DMS79 (cell line): Measurements from ENCODE around the gene ABCG4.
"Not testable (repeated sequence)": the region's sequence is repeated elsewhere in the genome, so short reads cannot be mapped to it uniquely, and the experiment has no call there.

Experiments
- DNase-seq: peaks from one replicate; lab custom pipeline; 2025; lab: John Stamatoyannopoulos, UW

ABCG4 gene

GRCh38 chr11:119181677-119182412 lies 33.0 kb downstream of the ABCG4 start:
- no peak for DNase-seq

DNA sequence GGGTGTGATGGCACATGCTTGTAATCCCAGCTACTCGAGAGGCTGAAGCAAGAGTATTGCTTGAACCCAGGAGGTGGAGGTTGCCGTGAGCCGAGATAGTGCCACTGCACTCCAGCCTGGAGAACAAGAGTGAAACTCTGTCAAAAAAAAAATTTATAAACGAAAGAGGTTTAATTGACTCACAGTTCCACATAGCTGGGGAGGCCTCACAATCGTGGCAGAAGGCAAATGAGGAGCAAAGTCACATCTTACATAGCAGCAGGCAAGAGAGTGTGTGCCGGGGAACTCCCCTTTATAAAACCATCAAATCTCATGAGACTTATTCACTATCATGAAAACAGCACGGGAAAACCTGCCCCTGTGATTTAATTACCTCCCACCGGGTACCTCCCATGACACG lies 35.5 kb downstream of the ABCG4 start:
- not testable (repeated sequence) for DNase-seq

DNA sequence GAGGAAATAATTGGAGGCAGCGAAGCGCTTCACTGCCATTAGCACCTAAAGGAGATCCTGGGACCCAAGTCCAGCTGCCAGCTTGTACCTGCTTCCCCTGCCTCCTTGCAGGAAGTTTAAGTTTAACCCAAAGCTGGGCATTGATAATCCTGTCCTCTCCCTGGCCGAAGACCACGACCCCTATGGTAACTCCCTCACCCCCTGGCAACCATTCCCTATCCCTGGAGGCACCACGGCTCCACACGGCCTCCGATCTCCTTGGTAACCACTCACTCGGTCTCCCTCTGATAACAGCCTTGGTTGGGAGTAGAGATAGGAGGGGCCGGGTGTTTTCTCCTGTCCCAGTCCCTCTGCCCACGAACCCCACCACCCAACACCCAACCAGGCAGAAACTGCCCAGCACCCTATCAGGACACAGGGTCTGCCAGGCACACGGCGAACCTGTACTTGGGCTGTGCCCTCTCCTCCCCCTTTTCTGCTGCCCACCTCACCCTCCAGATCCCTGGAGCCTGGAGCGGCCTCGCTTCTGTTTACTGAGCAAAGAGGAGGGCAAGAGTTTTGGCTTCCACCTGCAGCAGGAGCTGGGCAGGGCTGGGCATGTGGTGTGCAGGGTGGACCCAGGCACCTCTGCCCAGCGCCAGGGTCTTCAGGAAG lies 37.3 kb downstream of the ABCG4 start:
- peak; percentile 47 for DNase-seq

DNA sequence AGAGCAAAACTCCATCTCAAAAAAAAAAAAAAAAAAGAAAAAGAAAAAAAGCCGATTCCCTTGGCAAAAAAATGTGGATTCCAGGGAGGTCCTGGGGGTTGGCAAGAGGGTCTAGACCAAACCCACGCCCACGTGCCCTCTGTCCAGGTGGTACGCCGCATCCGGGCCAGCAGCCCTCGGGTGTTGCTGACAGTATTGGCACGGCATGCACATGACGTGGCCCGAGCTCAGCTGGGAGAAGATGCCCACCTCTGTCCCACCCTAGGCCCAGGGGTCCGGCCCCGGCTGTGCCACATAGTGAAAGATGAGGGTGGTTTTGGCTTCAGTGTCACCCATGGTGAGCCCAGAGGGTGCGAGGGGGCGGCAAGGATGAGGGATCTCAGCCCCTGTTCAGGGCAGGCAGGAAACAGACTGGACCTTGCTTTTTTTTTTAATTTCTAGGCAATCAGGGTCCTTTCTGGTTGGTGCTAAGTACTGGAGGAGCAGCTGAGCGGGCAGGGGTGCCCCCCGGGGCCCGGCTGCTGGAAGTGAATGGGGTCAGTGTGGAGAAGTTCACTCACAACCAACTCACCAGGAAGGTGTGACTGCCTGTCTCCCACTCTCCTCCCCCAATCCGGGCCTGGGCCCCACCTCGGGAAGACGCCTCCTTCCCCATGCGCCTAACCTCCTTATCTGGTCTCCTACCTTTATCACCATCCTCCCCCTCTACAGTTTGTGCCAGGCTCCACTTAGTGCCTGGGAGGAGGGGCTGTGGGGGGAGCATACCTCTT lies 38.5 kb downstream of the ABCG4 start:
- no peak for DNase-seq

DNA sequence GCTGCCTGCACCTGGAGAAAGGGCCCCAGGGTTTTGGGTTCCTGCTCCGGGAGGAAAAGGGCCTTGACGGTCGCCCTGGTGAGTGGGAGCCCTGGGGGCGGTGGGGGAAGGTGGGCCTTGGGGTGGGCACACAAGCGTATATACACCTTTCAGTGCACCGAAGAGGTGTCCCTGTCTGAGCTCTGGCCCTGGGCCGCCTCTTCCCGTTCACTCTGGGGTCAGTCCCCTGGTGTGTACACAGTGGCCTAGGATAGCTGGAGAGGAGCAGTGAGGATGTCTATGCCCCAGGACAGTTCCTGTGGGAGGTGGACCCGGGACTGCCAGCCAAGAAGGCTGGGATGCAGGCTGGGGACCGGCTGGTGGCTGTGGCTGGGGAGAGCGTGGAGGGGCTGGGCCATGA lies 39.2 kb downstream of the ABCG4 start:
- no peak for DNase-seq

DNA sequence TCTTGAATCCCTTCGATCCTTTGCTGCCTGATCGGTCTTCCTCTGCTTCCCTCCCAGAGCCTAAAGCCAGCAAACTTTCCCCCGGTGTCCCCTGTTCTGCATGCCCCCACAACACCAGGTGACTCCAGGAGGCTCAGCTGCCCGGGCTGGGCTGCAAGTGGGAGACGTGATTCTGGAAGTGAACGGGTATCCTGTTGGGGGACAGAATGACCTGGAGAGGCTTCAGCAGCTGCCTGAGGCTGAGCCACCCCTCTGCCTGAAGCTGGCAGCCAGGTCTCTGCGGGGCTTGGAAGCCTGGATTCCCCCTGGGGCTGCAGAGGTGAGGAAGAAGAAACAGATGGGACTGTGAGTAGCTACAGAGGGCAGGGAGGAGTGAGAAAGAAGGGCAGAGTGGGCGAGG lies 40.0 kb downstream of the ABCG4 start:
- no peak for DNase-seq

DNA sequence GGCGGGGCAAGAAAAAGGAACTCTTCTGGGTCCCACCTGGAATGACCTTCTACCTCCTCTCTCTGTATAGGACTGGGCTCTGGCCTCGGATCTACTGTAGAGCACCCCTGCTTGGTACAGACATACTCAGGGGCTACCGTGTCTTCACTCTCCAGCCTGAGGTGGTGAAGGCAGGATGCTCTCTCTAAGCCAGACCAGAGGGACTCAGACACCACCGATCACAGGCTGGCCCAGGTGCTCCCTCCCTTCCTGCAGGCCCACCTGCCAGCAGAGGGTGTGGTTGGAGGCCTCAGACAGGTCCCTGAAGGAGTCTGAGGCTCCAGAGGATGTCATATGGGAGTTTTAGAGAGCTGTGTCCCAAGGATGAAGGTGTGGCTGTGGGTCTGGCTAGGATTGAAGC lies 40.5 kb downstream of the ABCG4 start:
- no peak for DNase-seq

- DNase-seq: no peak
Measured at GRCh38 chr11:119190531-119190930, 41.7 kb downstream of the ABCG4 start.

DNA sequence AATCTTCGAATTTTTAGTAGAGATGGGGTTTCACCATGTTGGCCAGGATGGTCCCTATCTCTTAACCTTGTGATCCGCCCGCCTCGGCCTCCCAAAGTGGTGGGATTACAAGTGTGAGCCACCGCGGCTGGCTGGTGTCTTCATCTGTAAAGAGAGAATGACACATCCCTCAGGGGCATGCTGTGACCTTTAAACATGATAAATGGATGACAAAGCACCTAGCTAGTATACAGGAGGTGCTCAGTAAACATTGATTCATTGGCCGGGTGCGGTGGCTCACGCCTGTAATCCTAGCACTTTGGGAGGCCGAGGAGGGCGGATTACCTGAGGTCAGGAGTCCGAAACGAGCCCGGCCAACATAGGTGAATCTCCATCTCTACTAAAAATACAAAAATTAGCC lies 42.4 kb downstream of the ABCG4 start:
- not testable (repeated sequence) for DNase-seq

- no peak for DNase-seq
Measured at GRCh38 chr11:119192111-119192510, 43.3 kb downstream of the ABCG4 start.

- DNase-seq: no peak
Measured at GRCh38 chr11:119193001-119193400, 44.1 kb downstream of the ABCG4 start.

GRCh38 chr11:119193626-119194025 lies 44.8 kb downstream of the ABCG4 start:
- DNase-seq: no peak

- no peak for DNase-seq
Measured at GRCh38 chr11:119194811-119195440, 46.1 kb downstream of the ABCG4 start.

DNA sequence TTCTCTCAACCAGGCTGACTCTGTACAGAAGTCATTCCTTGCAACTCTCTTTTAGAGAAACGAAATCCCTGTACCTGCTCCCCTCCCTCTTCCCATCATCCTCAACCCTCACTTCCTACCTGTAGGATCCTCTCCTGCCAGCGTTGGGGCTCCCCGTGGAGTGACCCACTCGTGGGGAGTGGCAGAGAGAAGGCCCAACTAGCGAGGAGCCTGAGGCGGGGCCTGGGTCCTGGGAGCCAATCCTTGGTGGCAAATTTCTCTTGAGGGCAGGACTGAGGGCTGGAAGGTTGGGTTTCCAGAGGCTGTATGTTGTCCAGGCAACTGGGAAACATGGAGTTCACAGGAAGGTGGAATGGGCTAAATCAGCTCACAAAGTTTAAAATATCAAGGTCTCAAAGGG lies 46.8 kb downstream of the ABCG4 start:
- DNase-seq: no peak

GRCh38 chr11:119196833-119197483 lies 48.1 kb downstream of the ABCG4 start:
- DNase-seq: peak; percentile 59

DNA sequence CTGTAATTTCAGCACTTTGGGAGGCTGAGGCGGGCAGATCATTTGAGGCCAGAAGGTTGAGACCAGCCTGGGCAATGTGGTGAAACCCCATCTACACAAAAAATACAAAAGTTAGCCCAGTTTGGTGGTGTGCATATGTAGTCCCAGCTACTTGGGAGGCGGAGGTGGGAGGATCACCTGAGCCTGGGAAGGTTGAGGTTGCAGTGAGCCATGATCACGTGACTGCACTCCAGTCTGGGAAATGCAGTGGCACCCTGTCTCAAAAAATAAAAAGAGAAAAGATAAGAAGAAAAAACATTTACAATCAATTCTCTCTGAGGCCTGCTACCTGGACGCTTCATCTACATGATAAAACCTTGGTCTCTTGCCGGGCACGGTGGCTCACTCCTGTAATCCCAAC lies 50.1 kb downstream of the ABCG4 start:
- DNase-seq: no peak

DNA sequence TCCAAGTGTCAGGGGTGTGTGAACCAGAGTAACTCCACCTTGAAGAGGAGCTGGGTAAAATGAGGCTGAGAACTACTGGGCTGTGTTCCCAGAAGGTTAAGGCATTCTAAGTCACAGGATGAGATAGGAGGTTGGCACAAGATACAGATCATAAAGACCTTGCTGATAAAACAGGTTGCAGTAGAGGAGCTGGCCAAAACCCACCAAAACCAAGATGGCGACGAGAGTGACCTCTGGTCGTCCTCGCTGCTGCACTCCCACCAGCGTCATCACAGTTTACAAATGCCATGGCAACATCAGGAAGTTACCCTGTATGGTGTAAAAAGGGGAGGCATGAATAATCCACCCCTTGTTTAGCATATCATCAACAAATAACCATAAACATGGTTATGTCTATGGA lies 52.4 kb downstream of the ABCG4 start:
- not testable (repeated sequence) for DNase-seq

DNA sequence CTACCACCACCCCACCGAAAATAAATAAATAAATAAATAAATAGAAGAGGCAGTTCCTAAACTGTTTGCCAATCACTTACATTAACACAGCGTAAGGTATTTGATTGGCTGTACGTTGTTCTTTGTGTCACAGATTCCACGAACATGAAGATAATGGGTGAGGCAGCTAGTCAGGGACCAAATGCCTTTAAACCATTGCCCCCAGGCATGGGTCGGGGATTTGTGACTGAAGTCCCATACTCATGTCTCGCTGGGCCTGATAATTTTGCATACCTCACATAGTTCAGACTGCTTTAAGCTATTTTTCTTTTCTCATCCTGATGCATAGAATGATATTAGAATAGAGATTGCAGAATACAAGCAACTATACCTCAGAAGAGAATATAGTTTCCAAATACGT lies 53.7 kb downstream of the ABCG4 start:
- DNase-seq: no peak

DNA sequence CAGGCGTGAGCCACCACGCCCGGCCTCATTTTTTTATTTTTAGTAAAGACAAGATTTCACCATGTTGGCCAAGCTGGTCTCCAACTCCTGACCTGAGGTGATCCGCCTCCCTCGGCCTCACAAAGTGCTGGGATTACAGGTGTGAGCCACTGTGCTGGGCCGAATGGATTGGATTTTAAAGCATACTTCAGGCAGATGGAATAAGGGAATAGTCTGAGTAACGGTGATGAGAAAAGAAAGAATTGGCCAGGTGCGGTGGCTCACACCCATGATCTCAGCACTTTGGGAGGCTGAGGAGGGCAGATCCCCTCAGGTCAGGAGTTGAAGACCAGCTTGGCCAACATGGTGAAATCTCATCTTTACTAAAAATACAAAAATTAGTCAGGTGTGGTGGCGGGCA lies 55.2 kb downstream of the ABCG4 start:
- DNase-seq: no peak

GRCh38 chr11:119205080-119205479 lies 56.2 kb downstream of the ABCG4 start:
- DNase-seq: no peak

DNA sequence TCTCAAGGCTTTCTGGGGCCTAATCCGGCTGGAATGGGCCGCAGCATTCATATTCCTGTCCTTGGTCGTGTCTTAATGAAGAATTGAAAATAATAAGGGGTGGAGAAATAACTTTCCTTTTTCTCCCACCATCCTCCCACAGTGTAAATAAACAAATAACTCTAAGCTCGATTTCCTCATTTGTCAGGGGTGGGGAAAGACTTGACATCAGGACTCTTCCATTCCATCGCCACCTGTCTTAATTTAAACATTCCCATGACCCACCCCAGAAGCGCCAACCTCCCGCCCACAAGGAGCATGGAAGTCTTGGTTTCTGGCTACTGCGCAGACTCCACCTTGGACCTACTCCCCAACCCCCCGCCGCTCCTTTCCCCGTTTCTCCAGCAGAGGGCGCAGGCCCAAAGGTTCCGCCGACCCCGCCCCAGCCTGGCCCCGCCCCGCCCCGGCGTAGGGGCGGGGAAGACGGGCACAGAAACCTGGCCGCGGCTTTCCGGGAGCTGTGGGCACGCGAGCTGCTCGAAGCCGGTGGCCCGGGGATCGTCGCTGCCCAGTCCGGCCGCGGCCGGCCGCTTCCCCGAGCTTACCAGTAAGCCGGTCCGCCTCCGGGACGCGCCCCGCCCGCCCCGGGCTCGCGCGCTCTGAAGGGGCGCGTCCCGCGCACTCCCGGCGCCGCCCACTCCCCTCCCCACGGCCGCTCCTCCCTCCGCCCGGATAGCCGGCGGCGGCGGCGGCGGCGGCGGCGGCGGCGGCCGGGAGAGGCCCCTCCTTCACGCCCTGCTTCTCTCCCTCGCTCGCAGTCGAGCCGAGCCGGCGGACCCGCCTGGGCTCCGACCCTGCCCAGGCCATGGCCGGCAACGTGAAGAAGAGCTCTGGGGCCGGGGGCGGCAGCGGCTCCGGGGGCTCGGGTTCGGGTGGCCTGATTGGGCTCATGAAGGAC lies 57.0 kb downstream of the ABCG4 start, which contains the start of gene CBL:
Gene CBL, plus strand, starts transcription at position 766 of the 937 bp plus-strand sequence. Its CDS starts 79 bp downstream, at position 845.
- DNase-seq: peak; percentile 88
